ENCODE data around the gene DHX38.

The DHX38 gene

DNA sequence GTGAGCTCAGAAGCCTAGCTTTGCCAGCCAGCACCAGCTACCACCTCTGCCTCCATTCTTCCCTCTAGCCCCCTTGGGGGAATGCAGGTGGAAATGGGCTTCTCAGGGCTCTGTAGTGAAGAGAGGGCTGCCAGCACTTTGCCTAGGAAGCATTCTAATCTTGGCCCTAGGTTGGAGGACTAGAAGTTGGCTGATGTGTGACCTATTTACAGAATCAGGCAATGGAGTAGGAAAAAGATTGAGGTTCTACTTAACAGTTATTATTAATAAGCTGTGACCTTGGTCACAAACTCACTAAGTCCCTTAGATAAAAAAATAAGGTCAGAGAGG, 19.9 kb downstream of the DHX38 start:
- no peak overlapping the region for H3K4me3 ChIP-seq (ENCODE audit: low read depth, low read length)
- H3K9me3 ChIP-seq (ENCODE audit: control insufficient read depth, low read length): no peaks in the 10 kb centered on the region
- H3K9ac ChIP-seq: no peak overlapping the region
- TF ChIP-seq, protein P1, sequence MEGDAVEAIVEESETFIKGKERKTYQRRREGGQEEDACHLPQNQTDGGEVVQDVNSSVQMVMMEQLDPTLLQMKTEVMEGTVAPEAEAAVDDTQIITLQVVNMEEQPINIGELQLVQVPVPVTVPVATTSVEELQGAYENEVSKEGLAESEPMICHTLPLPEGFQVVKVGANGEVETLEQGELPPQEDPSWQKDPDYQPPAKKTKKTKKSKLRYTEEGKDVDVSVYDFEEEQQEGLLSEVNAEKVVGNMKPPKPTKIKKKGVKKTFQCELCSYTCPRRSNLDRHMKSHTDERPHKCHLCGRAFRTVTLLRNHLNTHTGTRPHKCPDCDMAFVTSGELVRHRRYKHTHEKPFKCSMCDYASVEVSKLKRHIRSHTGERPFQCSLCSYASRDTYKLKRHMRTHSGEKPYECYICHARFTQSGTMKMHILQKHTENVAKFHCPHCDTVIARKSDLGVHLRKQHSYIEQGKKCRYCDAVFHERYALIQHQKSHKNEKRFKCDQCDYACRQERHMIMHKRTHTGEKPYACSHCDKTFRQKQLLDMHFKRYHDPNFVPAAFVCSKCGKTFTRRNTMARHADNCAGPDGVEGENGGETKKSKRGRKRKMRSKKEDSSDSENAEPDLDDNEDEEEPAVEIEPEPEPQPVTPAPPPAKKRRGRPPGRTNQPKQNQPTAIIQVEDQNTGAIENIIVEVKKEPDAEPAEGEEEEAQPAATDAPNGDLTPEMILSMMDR (IDR thresholded peaks at IDR 0.05): no peak
- H3K4me2 ChIP-seq (ENCODE audit: low read length): no peak overlapping the region
- H3K27ac ChIP-seq: no peak overlapping the region
- H3K4me1 ChIP-seq: no peaks in the 10 kb centered on the region
- H3K36me3 ChIP-seq (ENCODE audit: control insufficient read depth, insufficient read depth, low read length): no peaks in the 10 kb centered on the region
- no peak overlapping the region for H2AFZ ChIP-seq
- H3K27me3 ChIP-seq (ENCODE audit: control insufficient read depth, insufficient read depth, low read length): no peaks in the 10 kb centered on the region
- no peaks in the 10 kb centered on the region for H3K79me2 ChIP-seq

DNA sequence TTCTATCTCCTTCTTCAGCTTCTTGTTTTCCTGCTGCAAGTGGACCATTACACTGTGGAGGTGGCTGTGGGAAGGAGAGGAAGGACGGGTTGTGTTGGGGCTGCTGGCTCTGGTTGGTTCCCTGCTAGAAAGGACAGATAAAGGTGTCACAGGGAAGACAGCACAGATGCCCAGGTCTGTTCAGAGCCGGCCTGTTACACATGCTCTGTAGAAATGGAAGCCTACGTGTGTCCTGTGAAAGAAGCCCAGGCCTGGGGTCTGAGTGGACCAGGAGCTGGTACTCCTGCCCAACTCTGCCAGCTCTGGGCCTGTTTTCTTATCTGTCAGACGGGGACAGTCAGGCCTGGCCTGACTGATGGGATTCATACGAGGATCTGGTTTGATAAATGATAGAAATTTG, 26.4 kb downstream of the DHX38 start:
- Histone ChIP-seq H3K27me3 (ENCODE audit: control insufficient read depth, insufficient read depth, low read length) (no peaks in the 10 kb centered on the region), H3K9ac (no peak overlapping the region), H3K79me2 (no peaks in the 10 kb centered on the region), H3K4me2 (ENCODE audit: low read length) (no peak overlapping the region), H3K36me3 (ENCODE audit: control insufficient read depth, insufficient read depth, low read length) (no peaks in the 10 kb centered on the region), H3K4me3 (ENCODE audit: low read depth, low read length) (no peak overlapping the region), H3K4me1 (no peaks in the 10 kb centered on the region), H3K9me3 (ENCODE audit: control insufficient read depth, low read length) (no peaks in the 10 kb centered on the region), H3K27ac (no peak overlapping the region), H2AFZ (no peak overlapping the region)
- TF ChIP-seq, protein P1 (IDR thresholded peaks at IDR 0.05): no peak

- Histone ChIP-seq H3K4me3 (ENCODE audit: low read depth, low read length) (no peak overlapping the region), H2AFZ (no peak overlapping the region), H3K27ac (no peak overlapping the region), H3K27me3 (ENCODE audit: control insufficient read depth, insufficient read depth, low read length) (no peaks in the 10 kb centered on the region), H3K9me3 (ENCODE audit: control insufficient read depth, low read length) (no peaks in the 10 kb centered on the region), H3K79me2 (no peaks in the 10 kb centered on the region), H3K36me3 (ENCODE audit: control insufficient read depth, insufficient read depth, low read length) (no peaks in the 10 kb centered on the region), H3K4me1 (no peaks in the 10 kb centered on the region), H3K4me2 (ENCODE audit: low read length) (no peak overlapping the region), H3K9ac (no peak overlapping the region)
- TF ChIP-seq, protein P1 (IDR thresholded peaks at IDR 0.05): no peak
These were observed 28.7 kb downstream of the DHX38 start for GRCh38 chr16:72122308-72122707.

GRCh38 chr16:72122916-72123315, 29.3 kb downstream of the DHX38 start:
- TF ChIP-seq, protein P1 (IDR thresholded peaks at IDR 0.05): no peak
- Histone ChIP-seq H3K27me3 (ENCODE audit: control insufficient read depth, insufficient read depth, low read length) (no peaks in the 10 kb centered on the region), H3K9me3 (ENCODE audit: control insufficient read depth, low read length) (no peaks in the 10 kb centered on the region), H3K36me3 (ENCODE audit: control insufficient read depth, insufficient read depth, low read length) (no peaks in the 10 kb centered on the region), H3K4me3 (ENCODE audit: low read depth, low read length) (no peak overlapping the region), H3K4me1 (no peaks in the 10 kb centered on the region), H3K4me2 (ENCODE audit: low read length) (no peak overlapping the region), H3K79me2 (no peaks in the 10 kb centered on the region), H3K9ac (no peak overlapping the region), H3K27ac (no peak overlapping the region), H2AFZ (no peak overlapping the region)

GRCh38 chr16:72123426-72123825, 29.8 kb downstream of the DHX38 start:
- Histone ChIP-seq H3K36me3 (ENCODE audit: control insufficient read depth, insufficient read depth, low read length) (no peaks in the 10 kb centered on the region), H3K27ac (no peak overlapping the region), H2AFZ (no peak overlapping the region), H3K27me3 (ENCODE audit: control insufficient read depth, insufficient read depth, low read length) (no peaks in the 10 kb centered on the region), H3K79me2 (no peaks in the 10 kb centered on the region), H3K9ac (no peak overlapping the region), H3K4me2 (ENCODE audit: low read length) (no peak overlapping the region), H3K9me3 (ENCODE audit: control insufficient read depth, low read length) (no peaks in the 10 kb centered on the region), H3K4me1 (no peaks in the 10 kb centered on the region), H3K4me3 (ENCODE audit: low read depth, low read length) (no peak overlapping the region)
- TF ChIP-seq, protein P1 (IDR thresholded peaks at IDR 0.05): no peak

Data from parathyroid adenoma (tissue), 2 donors.